ENCODE measurements around the gene POU2F3. TPM values are rescaled to one million over a fixed set of nuclear protein-coding genes. Genes with fewer than 3 reads are reported as not detected.
A peak's percentile ranks its signal among the peaks of the same experiment; 100 is the strongest.

The POU2F3 gene
- total RNA-seq, 2 donors from 2014 or later = 0.26 TPM; not detected in 1

DNA sequence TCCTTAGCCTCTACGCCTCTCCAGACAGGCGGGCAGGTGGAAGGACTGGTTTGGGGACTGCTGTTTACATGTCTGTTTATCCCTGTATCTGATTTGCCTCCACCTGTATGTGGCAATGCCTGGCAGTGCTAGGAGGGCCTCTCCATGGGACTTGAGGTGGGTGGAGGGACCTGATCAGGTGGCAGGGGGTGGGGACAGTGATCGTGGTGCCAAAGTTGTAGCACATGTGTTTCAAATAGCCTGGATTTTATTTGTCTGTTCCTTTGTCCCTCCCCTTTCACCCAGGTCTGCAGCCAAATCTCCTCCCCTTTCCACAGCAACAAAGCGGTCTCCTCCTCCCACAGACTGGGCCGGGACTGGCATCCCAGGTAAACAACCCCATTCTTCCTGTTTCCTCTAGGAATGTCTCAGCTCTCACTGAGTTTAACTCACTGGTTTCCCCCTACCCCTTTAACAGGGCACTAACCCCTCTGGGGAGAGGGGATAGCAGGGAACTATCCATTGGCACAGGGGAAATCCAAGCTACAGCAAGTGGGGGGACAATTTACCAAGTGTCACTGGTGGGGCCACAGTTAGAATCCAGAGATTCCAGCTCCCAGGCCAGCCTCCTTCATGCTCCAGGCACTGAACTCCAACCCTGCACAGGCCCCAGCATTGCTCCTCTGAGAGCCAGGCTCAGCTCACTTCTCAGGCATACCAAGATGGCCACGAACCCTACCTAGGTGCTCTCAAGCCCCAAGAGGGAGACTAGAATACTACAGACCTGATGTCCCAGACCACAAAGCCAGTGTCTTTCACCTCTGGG lies 62.3 kb downstream of the POU2F3 start:
- Histone ChIP-seq H3K27me3 (no peaks in the 10 kb centered on the region), H3K36me3 (replicated peaks in 1 of 2; ENCODE audit: insufficient read depth in 1 of 2, low read depth in 2 of 2) (no peaks in the 10 kb centered on the region), H3K27ac (peak overlapping the region; percentile 37 to 77 (median 52)), H3K4me3 (no peak overlapping the region), H3K9me3 (no peaks in the 10 kb centered on the region), H3K4me1 (peaks cover 29% of the 10 kb centered on the region)
- ATAC-seq (peak; percentile 66), DNase-seq (peak; percentile 58 to 88 (median 83))
- intact Hi-C loops (cut with DNase I) = no loop called here
- TF ChIP-seq POLR2A (IDR thresholded peaks at IDR 0.05) (no peak), CTCF (IDR thresholded peaks at IDR 0.05) (no peak)
- 24 to 25% methylated on average over 5 to 6 of the region's 6 CpGs for WGBS, 2 donors

- peak; percentile 82 to 94 (median 89) for TF ChIP-seq CTCF (IDR thresholded peaks at IDR 0.05)
- TF ChIP-seq POLR2A (IDR thresholded peaks at IDR 0.05) = no peak
- Histone ChIP-seq H3K4me3 (no peak overlapping the region), H3K4me1 (peaks cover 29% of the 10 kb centered on the region), H3K36me3 (replicated peaks in 1 of 2; ENCODE audit: insufficient read depth in 1 of 2, low read depth in 2 of 2) (no peaks in the 10 kb centered on the region), H3K27me3 (no peaks in the 10 kb centered on the region), H3K9me3 (no peaks in the 10 kb centered on the region), H3K27ac (peak overlapping the region; percentile 26 to 77 (median 52))
- DNase-seq = peak; percentile 81 to 86 (median 84)
- ATAC-seq = peak; percentile 55
- WGBS, 2 donors = 0 to 16% methylated on average over 1 to 3 of the region's 3 CpGs
- intact Hi-C loops (cut with DNase I) = no loop called here
Measured at GRCh38 chr11:120303004-120303637, 63.2 kb downstream of the POU2F3 start.

DNA sequence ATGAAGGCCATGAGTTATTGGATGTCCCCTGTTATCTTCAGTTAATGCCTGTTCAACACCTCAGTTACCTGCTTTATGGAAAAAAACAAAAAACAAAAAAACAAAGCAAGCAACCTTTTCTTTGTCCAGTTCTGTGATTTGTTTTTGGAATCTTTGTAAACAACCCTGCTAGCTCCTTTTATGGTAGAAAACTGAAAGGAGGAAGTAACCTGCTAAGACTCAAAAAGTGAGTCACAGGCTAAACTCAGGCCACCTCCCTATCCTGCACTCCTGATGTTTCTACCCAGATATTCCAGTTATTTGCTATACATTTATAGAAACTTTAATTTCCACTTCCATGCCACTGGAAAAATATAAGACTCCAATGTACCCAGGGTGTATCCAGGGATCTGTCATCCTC lies 64.6 kb downstream of the POU2F3 start:
- no peaks in the 10 kb centered on the region for H3K9me3 ChIP-seq
- intact Hi-C loops (cut with DNase I) = no loop called here
- no peaks in the 10 kb centered on the region for H3K27me3 ChIP-seq
- ATAC-seq (no peak), DNase-seq (no peak)
- H3K27ac ChIP-seq = no peak overlapping the region
- H3K4me1 ChIP-seq = peaks cover 29% of the 10 kb centered on the region
- TF ChIP-seq POLR2A (IDR thresholded peaks at IDR 0.05) (no peak), CTCF (IDR thresholded peaks at IDR 0.05) (no peak)
- no peak overlapping the region for H3K4me3 ChIP-seq
- no peaks in the 10 kb centered on the region for H3K36me3 ChIP-seq (replicated peaks in 1 of 2; ENCODE audit: insufficient read depth in 1 of 2, low read depth in 2 of 2)

GRCh38 chr11:120305286-120305685 lies 65.3 kb downstream of the POU2F3 start:
- TF ChIP-seq CTCF (IDR thresholded peaks at IDR 0.05) (no peak), POLR2A (IDR thresholded peaks at IDR 0.05) (no peak)
- intact Hi-C loops (cut with DNase I) = no loop called here
- 69 to 73% methylated on average over 12 of the region's 12 CpGs for WGBS, 2 donors
- no peaks in the 10 kb centered on the region for H3K36me3 ChIP-seq (replicated peaks in 1 of 2; ENCODE audit: insufficient read depth in 1 of 2, low read depth in 2 of 2)
- ATAC-seq (no peak), DNase-seq (no peak)
- peaks cover 23% of the 10 kb centered on the region for H3K4me1 ChIP-seq
- H3K27ac ChIP-seq = no peak overlapping the region
- no peak overlapping the region for H3K4me3 ChIP-seq
- no peaks in the 10 kb centered on the region for H3K27me3 ChIP-seq
- no peaks in the 10 kb centered on the region for H3K9me3 ChIP-seq

Data from body of pancreas (tissue), 4 donors.